HepG2 (cell line): ENCODE measurements around the gene GDPD4. TPM values are rescaled to one million over a fixed set of nuclear protein-coding genes. Genes with fewer than 3 reads are reported as not detected.
A peak's percentile ranks its signal among the peaks of the same experiment; 100 is the strongest.

Source experiments
- ATM ChIP-seq: fragments of 450-650 bp; IDR thresholded peaks from 2 replicates; pipeline ENCODE4 v1.7.1; 2017; ENCODE audit warnings: mild to moderate bottlenecking, borderline replicate concordance
- BORCS8-MEF2B ChIP-seq: sonication (generic); formaldehyde crosslinking; IDR thresholded peaks from 2 replicates; pipeline ENCODE4 v1.8.0; 2022; ENCODE audit warnings: mild to moderate bottlenecking, missing genetic modification reagents
- DNMT1 ChIP-seq: sonication (generic); formaldehyde crosslinking; IDR thresholded peaks from 2 replicates; pipeline ENCODE4 v1.5.1; 2020; ENCODE audit warnings: mild to moderate bottlenecking, missing genetic modification reagents
- HDAC2 ChIP-seq: sonication (generic); formaldehyde crosslinking; IDR thresholded peaks from 2 replicates; pipeline ENCODE4 v1.4.0; 2020; ENCODE audit warnings: missing genetic modification reagents
- JUNB ChIP-seq: sonication (generic); formaldehyde crosslinking; IDR thresholded peaks from 2 replicates; pipeline ENCODE4 v1.8.0; 2022; ENCODE audit warnings: missing genetic modification reagents, mild to moderate bottlenecking, borderline replicate concordance
- ZBTB33 ChIP-seq: sonication (generic); formaldehyde crosslinking; IDR thresholded peaks from 2 replicates; pipeline ENCODE4 v1.4.0; 2020; ENCODE audit warnings: missing genetic modification reagents
- ZBTB7A ChIP-seq: sonication (generic); formaldehyde crosslinking; IDR thresholded peaks from 2 replicates; pipeline ENCODE4 v1.8.0; 2022; ENCODE audit warnings: mild to moderate bottlenecking, missing genetic modification reagents
- ZNF468 ChIP-seq: sonication (generic); formaldehyde crosslinking; IDR thresholded peaks from 2 replicates; pipeline ENCODE4 v1.8.0; 2022; ENCODE audit warnings: mild to moderate bottlenecking, moderate library complexity, missing genetic modification reagents
- ZNF781 ChIP-seq: sonication (generic); formaldehyde crosslinking; IDR thresholded peaks from 2 replicates; pipeline ENCODE4 v1.5.1; 2020; ENCODE audit warnings: borderline replicate concordance, mild to moderate bottlenecking, missing genetic modification reagents; ENCODE audit errors: not compliant biosample characterization
- polyA plus RNA-seq, 8 experiments: library from polyadenylated mRNA; depleted of rRNA in 3 of 8; stranded (reverse) in 7 of 8; unstranded in 1 of 8; fragments of >200 nt; fragmentation: Illumina TruSeq in 4 of 8; extraction: Trizol in 4 of 8; gene quantifications; 2 replicates each; pipeline versions ENCODE4 v1.2.1 to v1.2.3, GENCODE V29; 2011 to 2016; ENCODE audit warnings: low read depth in 4 of 8, missing spikeins in 1 of 8, mixed read lengths in 1 of 8; ENCODE audit not compliant: insufficient read depth in 1 of 8
- total RNA-seq, 5 experiments: library from RNA; depleted of rRNA; stranded (reverse); fragments of >200 nt; fragmentation: Illumina TruSeq; extraction: Trizol; gene quantifications; 2 replicates each; pipeline ENCODE4 v1.2.3, GENCODE V29; 2016; ENCODE audit warnings: low read depth in 1 of 5
- TF ChIP-seq, protein P1 (sequence below): sonication (generic); formaldehyde crosslinking; IDR thresholded peaks from 2 replicates; pipeline ENCODE4 v1.5.1; 2020; ENCODE audit warnings: missing genetic modification reagents, mild to moderate bottlenecking, borderline replicate concordance

GDPD4 gene
- total and polyA plus RNA-seq, 2 of the 13 experiments (the other 11 are each of a cell fraction or from before 2014, with no cell fraction given): not detected

DNA sequence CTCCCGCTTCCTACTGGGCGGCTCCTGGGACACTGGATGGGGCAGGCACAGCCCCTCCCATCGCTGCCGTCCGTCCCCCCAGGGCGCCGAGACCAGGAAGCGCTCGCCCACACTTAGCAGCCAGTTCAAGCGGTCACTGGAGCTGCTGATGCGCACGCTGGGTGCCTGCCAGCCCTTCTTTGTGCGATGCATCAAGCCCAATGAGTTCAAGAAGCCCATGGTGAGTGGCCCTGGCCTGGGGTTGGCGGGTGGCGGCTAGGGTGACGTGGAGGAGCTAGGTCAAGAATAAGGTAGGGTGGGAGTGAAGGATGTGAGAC is 128.9 kb downstream of the GDPD4 start (continued):
- TF ChIP-seq, protein P1, sequence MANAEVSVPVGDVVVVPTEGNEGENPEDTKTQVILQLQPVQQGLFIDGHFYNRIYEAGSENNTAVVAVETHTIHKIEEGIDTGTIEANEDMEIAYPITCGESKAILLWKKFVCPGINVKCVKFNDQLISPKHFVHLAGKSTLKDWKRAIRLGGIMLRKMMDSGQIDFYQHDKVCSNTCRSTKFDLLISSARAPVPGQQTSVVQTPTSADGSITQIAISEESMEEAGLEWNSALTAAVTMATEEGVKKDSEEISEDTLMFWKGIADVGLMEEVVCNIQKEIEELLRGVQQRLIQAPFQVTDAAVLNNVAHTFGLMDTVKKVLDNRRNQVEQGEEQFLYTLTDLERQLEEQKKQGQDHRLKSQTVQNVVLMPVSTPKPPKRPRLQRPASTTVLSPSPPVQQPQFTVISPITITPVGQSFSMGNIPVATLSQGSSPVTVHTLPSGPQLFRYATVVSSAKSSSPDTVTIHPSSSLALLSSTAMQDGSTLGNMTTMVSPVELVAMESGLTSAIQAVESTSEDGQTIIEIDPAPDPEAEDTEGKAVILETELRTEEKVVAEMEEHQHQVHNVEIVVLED (CRISPR knock-in tag): no peak
- TF ChIP-seq ZBTB33 (CRISPR knock-in tag) (peak; percentile 87), DNMT1 (CRISPR knock-in tag) (no peak), ATM (no peak), ZNF468 (CRISPR knock-in tag) (no peak), HDAC2 (CRISPR knock-in tag) (0 out of 2 replicates have a peak, but pooled peaks have one; percentile 13), JUNB (CRISPR knock-in tag) (no peak), ZBTB7A (no peak), BORCS8-MEF2B (CRISPR knock-in tag) (no peak), ZNF781 (CRISPR knock-in tag) (no peak)
